ENCODE measurements around the gene IFNK.

IFNK gene

DNA sequence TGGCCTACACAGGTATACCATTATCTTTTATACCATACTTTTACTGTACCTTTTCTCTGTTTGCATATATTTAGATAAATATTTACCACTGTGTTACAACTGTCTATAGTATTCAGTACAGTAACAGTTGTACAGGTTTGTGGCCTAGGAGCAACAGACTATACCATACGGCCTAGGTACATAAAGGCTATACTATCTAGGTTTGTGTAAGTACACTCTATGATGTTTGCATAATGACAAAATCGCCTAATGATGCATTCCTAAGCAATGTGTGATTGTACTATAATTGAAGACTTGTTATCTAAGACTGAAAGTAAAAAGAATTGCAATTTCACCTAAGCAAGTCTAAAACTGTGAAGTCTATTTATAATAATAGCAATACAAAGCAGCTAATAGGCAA, 45.3 kb downstream of the IFNK start:
- no peak overlapping the region for H3K27ac ChIP-seq (replicated peaks; ENCODE audit: low read length)
- peaks cover 7 to 59% of the 10 kb centered on the region in 2 donors for H3K36me3 ChIP-seq (replicated peaks in 1 of 2; ENCODE audit: control insufficient read depth in 2 of 2, insufficient read depth in 2 of 2, low read length in 2 of 2)
- no CpG with 5 or more reads among the region's 2 CpGs for WGBS, 2 donors (ENCODE audit: extremely low coverage in 2 of 2, insufficient read length in 2 of 2, insufficient replicate concordance in 1 of 2)

DNA sequence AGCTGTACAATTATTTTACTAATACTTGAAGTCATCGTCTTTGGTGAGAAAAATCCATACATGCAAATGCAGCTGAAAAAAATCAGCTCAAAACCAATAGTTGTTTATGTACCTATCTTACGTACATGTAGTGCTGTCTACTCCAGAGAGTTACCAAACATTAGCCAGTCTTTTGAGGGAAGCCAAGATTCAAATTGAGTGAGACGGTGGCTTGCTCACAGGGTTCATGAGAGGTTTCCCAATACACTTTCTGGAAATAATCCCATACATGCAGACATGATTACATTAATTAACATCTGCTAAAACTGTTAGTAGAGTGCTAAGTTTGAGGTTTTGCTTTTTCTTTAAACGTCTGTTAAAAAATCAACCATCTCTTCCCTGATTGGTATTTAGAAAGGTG, 46.9 kb downstream of the IFNK start:
- Histone ChIP-seq H3K27ac (replicated peaks; ENCODE audit: low read length) (no peak overlapping the region), H3K4ac (ENCODE audit: low read length) (no peak overlapping the region), H2BK5ac (ENCODE audit: low read length) (no peak overlapping the region), H3K36me3 (replicated peaks in 1 of 2; ENCODE audit: control insufficient read depth in 2 of 2, insufficient read depth in 2 of 2, low read length in 2 of 2) (peaks cover 7 to 43% of the 10 kb centered on the region in 2 donors), H3K18ac (ENCODE audit: low read length) (no peak overlapping the region), H3K9ac (ENCODE audit: low read depth, low read length, poor library complexity) (no peak overlapping the region), H3K14ac (ENCODE audit: low read length) (no peak overlapping the region), H3K4me3 (ENCODE audit: low read length in 2 of 2) (no peak overlapping the region), H2BK15ac (ENCODE audit: low read length) (no peak overlapping the region), H3K4me2 (ENCODE audit: insufficient read depth, low read length, poor library complexity, severe bottlenecking) (no peak overlapping the region), H2AFZ (ENCODE audit: low read length) (no peak overlapping the region), H3K27me3 (ENCODE audit: control insufficient read depth in 3 of 3, insufficient read depth in 3 of 3, low read depth in 1 of 3, low read length in 3 of 3) (no peaks in the 10 kb centered on the region), H3K9me3 (replicated peaks in 1 of 2; ENCODE audit: control insufficient read depth in 2 of 2, insufficient read depth in 1 of 2, low read depth in 1 of 2, low read length in 2 of 2) (peaks cover 0 to 15% of the 10 kb centered on the region in 2 donors), H2AK5ac (ENCODE audit: low read depth, low read length) (no peak overlapping the region), H3K79me1 (ENCODE audit: low read depth, low read length) (no peaks in the 10 kb centered on the region), H3K23ac (ENCODE audit: low read depth, low read length, poor library complexity) (no peak overlapping the region), H2BK120ac (ENCODE audit: low read depth, low read length) (no peak overlapping the region), H4K91ac (ENCODE audit: low read depth, low read length, poor library complexity) (no peak overlapping the region), H2BK12ac (ENCODE audit: low read length) (no peak overlapping the region), H3K4me1 (ENCODE audit: control insufficient read depth in 2 of 2, insufficient read depth in 1 of 2, low read depth in 1 of 2, low read length in 2 of 2) (peaks cover 5% of the 10 kb centered on the region in 2 donors), H4K8ac (ENCODE audit: low read depth, low read length) (no peak overlapping the region)
- no CpG with 5 or more reads among the region's 4 CpGs for WGBS, 2 donors (ENCODE audit: extremely low coverage in 2 of 2, insufficient read length in 2 of 2, insufficient replicate concordance in 1 of 2)
- no peak for DNase-seq (ENCODE audit: low spot score)

More for the DNA sequence above, 45.3 kb downstream of the IFNK start:
- Histone ChIP-seq H2BK120ac (ENCODE audit: low read depth, low read length) (no peak overlapping the region), H3K23ac (ENCODE audit: low read depth, low read length, poor library complexity) (no peak overlapping the region), H3K4ac (ENCODE audit: low read length) (no peak overlapping the region), H2BK5ac (ENCODE audit: low read length) (no peak overlapping the region), H3K18ac (ENCODE audit: low read length) (no peak overlapping the region), H3K14ac (ENCODE audit: low read length) (no peak overlapping the region), H4K91ac (ENCODE audit: low read depth, low read length, poor library complexity) (no peak overlapping the region), H3K9me3 (replicated peaks in 1 of 2; ENCODE audit: control insufficient read depth in 2 of 2, insufficient read depth in 1 of 2, low read depth in 1 of 2, low read length in 2 of 2) (peaks cover 0 to 3% of the 10 kb centered on the region in 2 donors), H4K8ac (ENCODE audit: low read depth, low read length) (no peak overlapping the region), H2AK5ac (ENCODE audit: low read depth, low read length) (no peak overlapping the region), H2AFZ (ENCODE audit: low read length) (no peak overlapping the region), H2BK15ac (ENCODE audit: low read length) (no peak overlapping the region), H3K4me3 (ENCODE audit: low read length in 2 of 2) (no peak overlapping the region), H3K4me2 (ENCODE audit: insufficient read depth, low read length, poor library complexity, severe bottlenecking) (no peak overlapping the region), H3K9ac (ENCODE audit: low read depth, low read length, poor library complexity) (no peak overlapping the region), H3K27me3 (ENCODE audit: control insufficient read depth in 3 of 3, insufficient read depth in 3 of 3, low read depth in 1 of 3, low read length in 3 of 3) (no peaks in the 10 kb centered on the region), H2BK12ac (ENCODE audit: low read length) (no peak overlapping the region), H3K4me1 (ENCODE audit: control insufficient read depth in 2 of 2, insufficient read depth in 1 of 2, low read depth in 1 of 2, low read length in 2 of 2) (peaks cover 5% of the 10 kb centered on the region in 2 donors), H3K79me1 (ENCODE audit: low read depth, low read length) (no peaks in the 10 kb centered on the region)
- DNase-seq (ENCODE audit: low spot score) = no peak

DNA sequence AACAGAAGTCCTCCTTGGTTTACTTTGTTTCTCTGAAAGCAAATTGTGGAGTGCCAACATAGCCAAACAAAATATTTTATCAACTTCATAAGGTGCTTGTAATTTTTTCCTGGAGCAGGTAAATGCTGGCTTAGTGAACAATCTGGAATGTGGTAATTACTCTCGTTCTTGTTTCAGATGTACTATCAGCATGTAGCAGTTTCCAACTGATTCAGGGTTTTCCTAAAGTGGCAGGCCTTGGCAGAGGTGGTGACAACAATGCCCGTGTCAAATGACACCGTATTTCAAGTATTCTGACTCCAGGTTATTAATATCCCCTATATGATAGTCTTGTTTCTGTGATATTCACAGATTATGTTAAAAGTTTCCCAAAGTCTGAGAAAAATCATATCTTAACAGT, 48.0 kb downstream of the IFNK start:
- Histone ChIP-seq H3K23ac (ENCODE audit: low read depth, low read length, poor library complexity) (no peak overlapping the region), H3K4ac (ENCODE audit: low read length) (no peak overlapping the region), H3K9me3 (replicated peaks in 1 of 2; ENCODE audit: control insufficient read depth in 2 of 2, insufficient read depth in 1 of 2, low read depth in 1 of 2, low read length in 2 of 2) (peaks cover 0 to 20% of the 10 kb centered on the region in 2 donors), H3K27me3 (ENCODE audit: control insufficient read depth in 3 of 3, insufficient read depth in 3 of 3, low read depth in 1 of 3, low read length in 3 of 3) (no peaks in the 10 kb centered on the region), H2BK12ac (ENCODE audit: low read length) (no peak overlapping the region), H3K4me1 (ENCODE audit: control insufficient read depth in 2 of 2, insufficient read depth in 1 of 2, low read depth in 1 of 2, low read length in 2 of 2) (peaks cover 5% of the 10 kb centered on the region in 2 donors), H4K91ac (ENCODE audit: low read depth, low read length, poor library complexity) (no peak overlapping the region), H3K27ac (replicated peaks; ENCODE audit: low read length) (no peak overlapping the region), H3K4me2 (ENCODE audit: insufficient read depth, low read length, poor library complexity, severe bottlenecking) (no peak overlapping the region), H3K14ac (ENCODE audit: low read length) (no peak overlapping the region), H2AFZ (ENCODE audit: low read length) (no peak overlapping the region), H2BK15ac (ENCODE audit: low read length) (no peak overlapping the region), H4K8ac (ENCODE audit: low read depth, low read length) (no peak overlapping the region), H3K4me3 (ENCODE audit: low read length in 2 of 2) (peak overlapping the region in 1 of 2 donors; percentile 58), H2BK5ac (ENCODE audit: low read length) (no peak overlapping the region), H3K18ac (ENCODE audit: low read length) (no peak overlapping the region), H2BK120ac (ENCODE audit: low read depth, low read length) (no peak overlapping the region), H2AK5ac (ENCODE audit: low read depth, low read length) (no peak overlapping the region), H3K79me1 (ENCODE audit: low read depth, low read length) (no peaks in the 10 kb centered on the region), H3K9ac (ENCODE audit: low read depth, low read length, poor library complexity) (no peak overlapping the region), H3K36me3 (replicated peaks in 1 of 2; ENCODE audit: control insufficient read depth in 2 of 2, insufficient read depth in 2 of 2, low read length in 2 of 2) (peaks cover 1 to 33% of the 10 kb centered on the region in 2 donors)
- no CpG with 5 or more reads among the region's 3 CpGs for WGBS, 2 donors (ENCODE audit: extremely low coverage in 2 of 2, insufficient read length in 2 of 2, insufficient replicate concordance in 1 of 2)
- peak; percentile 8 for DNase-seq (ENCODE audit: low spot score)

DNA sequence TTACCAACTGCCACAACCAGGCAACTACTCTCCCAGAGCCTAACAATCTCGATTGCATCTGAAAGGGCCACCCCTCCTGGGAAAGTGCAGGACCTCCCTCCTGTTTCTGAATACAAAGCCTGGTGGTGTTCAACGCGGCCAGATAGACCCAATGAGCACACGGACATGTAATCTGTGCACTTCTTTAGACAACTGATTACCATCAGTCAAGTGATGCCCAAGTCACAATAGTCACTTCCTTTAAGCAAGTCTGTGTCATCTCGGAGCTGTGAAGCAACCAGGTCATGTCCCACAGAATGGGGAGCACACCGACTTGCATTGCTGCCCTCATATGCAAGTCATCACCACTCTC, 48.5 kb downstream of the IFNK start:
- Histone ChIP-seq H2BK15ac (ENCODE audit: low read length) (peak overlapping the region; percentile 41), H3K27ac (replicated peaks; ENCODE audit: low read length) (peak overlapping the region; percentile 96), H3K4me2 (ENCODE audit: insufficient read depth, low read length, poor library complexity, severe bottlenecking) (peak overlapping the region; percentile 70), H2AK5ac (ENCODE audit: low read depth, low read length) (no peak overlapping the region), H3K27me3 (ENCODE audit: control insufficient read depth in 3 of 3, insufficient read depth in 3 of 3, low read depth in 1 of 3, low read length in 3 of 3) (no peaks in the 10 kb centered on the region), H2BK12ac (ENCODE audit: low read length) (no peak overlapping the region), H3K23ac (ENCODE audit: low read depth, low read length, poor library complexity) (no peak overlapping the region), H3K4me1 (ENCODE audit: control insufficient read depth in 2 of 2, insufficient read depth in 1 of 2, low read depth in 1 of 2, low read length in 2 of 2) (peaks cover 5% of the 10 kb centered on the region in 2 donors), H3K36me3 (replicated peaks in 1 of 2; ENCODE audit: control insufficient read depth in 2 of 2, insufficient read depth in 2 of 2, low read length in 2 of 2) (peaks cover 1 to 28% of the 10 kb centered on the region in 2 donors), H2BK5ac (ENCODE audit: low read length) (peak overlapping the region; percentile 85), H4K91ac (ENCODE audit: low read depth, low read length, poor library complexity) (no peak overlapping the region), H3K14ac (ENCODE audit: low read length) (no peak overlapping the region), H3K4me3 (ENCODE audit: low read length in 2 of 2) (peak overlapping the region; percentile 58 to 81), H2BK120ac (ENCODE audit: low read depth, low read length) (no peak overlapping the region), H2AFZ (ENCODE audit: low read length) (peak overlapping the region; percentile 85), H3K9ac (ENCODE audit: low read depth, low read length, poor library complexity) (peak overlapping the region; percentile 92), H3K9me3 (replicated peaks in 1 of 2; ENCODE audit: control insufficient read depth in 2 of 2, insufficient read depth in 1 of 2, low read depth in 1 of 2, low read length in 2 of 2) (peaks cover 0 to 20% of the 10 kb centered on the region in 2 donors), H3K18ac (ENCODE audit: low read length) (peak overlapping the region; percentile 93), H3K4ac (ENCODE audit: low read length) (no peak overlapping the region), H3K79me1 (ENCODE audit: low read depth, low read length) (no peaks in the 10 kb centered on the region), H4K8ac (ENCODE audit: low read depth, low read length) (no peak overlapping the region)
- no peak for DNase-seq (ENCODE audit: low spot score)
- WGBS, 2 donors (ENCODE audit: extremely low coverage in 2 of 2, insufficient read length in 2 of 2, insufficient replicate concordance in 1 of 2) = no CpG with 5 or more reads among the region's 6 CpGs

Data from neuronal stem cell (in vitro differentiated cells).